Esophagus squamous epithelium (tissue), 4 donors: Measurements from ENCODE around the gene IFITM1.

Experiments
- CTCF ChIP-seq, 6 experiments: fragments of 450-650 bp in 4 of 6; fragments of 200-600 bp in 2 of 6; sonication (generic) in 2 of 6; IDR thresholded peaks; one replicate each; pipeline ENCODE4 v1.5.1; 2016 to 2019; ENCODE audit warnings: antibody characterized with exemption in 6 of 6, mild to moderate bottlenecking in 4 of 6, moderate library complexity in 4 of 6
- POLR2A ChIP-seq, 4 donors: fragments of 450-650 bp; IDR thresholded peaks; one replicate each; pipeline ENCODE4 v1.6.1; 2017; ENCODE audit warnings: antibody characterized with exemption in 4 of 4, mild to moderate bottlenecking in 4 of 4, moderate library complexity in 3 of 4

- no peak for TF ChIP-seq CTCF (IDR thresholded peaks at IDR 0.05)
- no peak for TF ChIP-seq POLR2A (IDR thresholded peaks at IDR 0.05)
Observed at GRCh38 chr11:326592-326841, 12.7 kb downstream of the IFITM1 start.
